ENCODE data around the gene LIFR.

LIFR gene

GRCh38 chr5:38554861-38555260, 1.6 kb downstream of the LIFR start:
- POLR2A ChIA-PET = no interaction called here
- TF ChIP-seq CTCF (IDR thresholded peaks at IDR 0.05; ENCODE audit: control extremely low read depth, extremely low read depth, low read depth, missing control alignments) = no peak
- no peak for DNase-seq (ENCODE audit: extremely low spot score)

GRCh38 chr5:38554403-38554802, 2.0 kb downstream of the LIFR start:
- ChIA-PET CTCF (interaction anchor here (0.6 to 4.5 kb wide), 2 partner anchors 14 to 113 kb away, joined by 4 to 23 read pairs; no protein-coding TSS in a partner anchor), POLR2A (no interaction called here)
- TF ChIP-seq CTCF (IDR thresholded peaks at IDR 0.05; ENCODE audit: control extremely low read depth, extremely low read depth, low read depth, missing control alignments) = no peak
- no peak for DNase-seq (ENCODE audit: extremely low spot score)

More at GRCh38 chr5:38554861-38555260, 1.6 kb downstream of the LIFR start:
- CTCF ChIA-PET = interaction anchor here (0.6 to 4.5 kb wide), 2 partner anchors 14 to 113 kb away, joined by 4 to 23 read pairs; no protein-coding TSS in a partner anchor

GRCh38 chr5:38553001-38553521, 3.4 kb downstream of the LIFR start:
- no peak for TF ChIP-seq CTCF (IDR thresholded peaks at IDR 0.05; ENCODE audit: control extremely low read depth, extremely low read depth, low read depth, missing control alignments)
- ChIA-PET CTCF (interaction anchor here (0.8 to 4.5 kb wide), 2 partner anchors 11 to 111 kb away, joined by 3 to 23 read pairs; no protein-coding TSS in a partner anchor), POLR2A (no interaction called here)
- DNase-seq (ENCODE audit: extremely low spot score) = no peak

- POLR2A ChIA-PET = no interaction called here
- CTCF ChIA-PET = interaction anchor here (0.9 to 4.5 kb wide), 5 partner anchors 12 to 259 kb away, joined by 3 to 23 read pairs (median 5); no protein-coding TSS in a partner anchor
- peak; percentile 20 for DNase-seq (ENCODE audit: extremely low spot score)
- peak; percentile 25 for TF ChIP-seq CTCF (IDR thresholded peaks at IDR 0.05; ENCODE audit: control extremely low read depth, extremely low read depth, low read depth, missing control alignments)
Measured at GRCh38 chr5:38551030-38552017, 5.1 kb downstream of the LIFR start.

GRCh38 chr5:38548064-38548759, 8.2 kb downstream of the LIFR start:
- DNase-seq (ENCODE audit: extremely low spot score) = no peak
- TF ChIP-seq CTCF (IDR thresholded peaks at IDR 0.05; ENCODE audit: control extremely low read depth, extremely low read depth, low read depth, missing control alignments) = no peak
- CTCF ChIA-PET = no interaction called here
- POLR2A ChIA-PET = no interaction called here

GRCh38 chr5:38547257-38547656, 9.2 kb downstream of the LIFR start:
- DNase-seq (ENCODE audit: extremely low spot score) = no peak
- POLR2A ChIA-PET = no interaction called here
- TF ChIP-seq CTCF (IDR thresholded peaks at IDR 0.05; ENCODE audit: control extremely low read depth, extremely low read depth, low read depth, missing control alignments) = no peak
- CTCF ChIA-PET = interaction anchor here (1.5 kb wide), 1 partner anchor 106 kb away, joined by 4 read pairs; no protein-coding TSS in a partner anchor

All from GM10248 (cell line).